HepG2 (cell line): ENCODE measurements around the gene FRMD4A. TPM values are rescaled to one million over a fixed set of nuclear protein-coding genes. Genes with fewer than 3 reads are reported as not detected.

Experiments used
- ATAC-seq: fragments of 200-7000 bp; cut with Tn5 transposase; 3 replicates; pipeline ENCODE4 v1.9.1; 2020; ENCODE audit warnings: mild to moderate bottlenecking, moderate library complexity
- BruUV-seq: library from RNA; stranded (reverse); fragments of 400-500 nt; replicated peaks from 2 replicates; lab custom pipeline; 2021; lab: Mats Ljungman, UMichigan
- CTCF ChIA-PET: fragments of 300-600 bp; formaldehyde crosslinking; extraction: SDS; loops from one replicate; lab custom pipeline; 2021; ENCODE audit warnings: low total read pairs, inconsistent platforms, low intra/inter-chr PET ratio; lab: Yijun Ruan, JAX
- POLR2A ChIA-PET: fragments of 350-600 bp; sonication (Branson Sonifier 250); formaldehyde crosslinking; loops from one replicate; lab custom pipeline; 2020; ENCODE audit warnings: antibody characterized with exemption, inconsistent platforms; lab: Yijun Ruan, JAX
- DNase-seq: peaks from one replicate; pipeline ENCODE4 v3.0.0-alpha.2; 2015; ENCODE audit warnings: low spot score
- FAIRE-seq: peaks from 3 replicates; lab custom pipeline; 2011; peaks lifted over from hg19 to GRCh38; lab: Jason Lieb, UNC
- H2AFZ ChIP-seq: one replicate; pipeline ENCODE4 v1.6.1; 2011; ENCODE audit warnings: low read length, inconsistent platforms
- H3K27ac ChIP-seq: fragments of 300-600 bp; 3 replicates; pipeline ENCODE4 v1.8.0; 2011; ENCODE audit warnings: mixed run types, mild to moderate bottlenecking, mixed read lengths, low read length, inconsistent platforms; ENCODE audit not compliant: insufficient read depth; ENCODE audit errors: extremely low read length
- H3K27me3 ChIP-seq, 2 experiments: fragments of 200-600 bp in 1 of 2; 2 replicates in 1 of 2; 3 replicates in 1 of 2; pipeline versions ENCODE4 v1.6.0 to v1.8.0; 2011; ENCODE audit warnings: low read length in 2 of 2, mild to moderate bottlenecking in 2 of 2, moderate library complexity in 2 of 2, inconsistent platforms in 1 of 2; ENCODE audit not compliant: insufficient read depth in 2 of 2, control insufficient read depth in 1 of 2
- H3K36me3 ChIP-seq, 2 experiments: fragments of 200-600 bp in 1 of 2; replicated peaks in 1 of 2; 2 replicates in 1 of 2; 3 replicates in 1 of 2; pipeline versions ENCODE4 v1.5.1 to v1.8.0; 2011; ENCODE audit warnings: low read length in 2 of 2, inconsistent platforms in 1 of 2; ENCODE audit not compliant: insufficient read depth in 2 of 2, control insufficient read depth in 1 of 2
- H3K4me1 ChIP-seq: 2 replicates; pipeline ENCODE4 v1.5.1; 2012; ENCODE audit warnings: low read length, inconsistent platforms; ENCODE audit not compliant: insufficient read depth
- H3K4me2 ChIP-seq: 2 replicates; pipeline ENCODE4 v1.6.0; 2011; ENCODE audit warnings: low read depth, low read length, inconsistent platforms
- H3K4me3 ChIP-seq, 3 experiments: fragments of 200-600 bp in 1 of 3; sonication (generic), shearing (Covaris generic) in 1 of 3; replicated peaks in 1 of 3; 2 replicates each; pipeline ENCODE4 v1.5.1; 2011 to 2016; ENCODE audit warnings: low read length in 3 of 3, inconsistent platforms in 2 of 3, low read depth in 2 of 3, mild to moderate bottlenecking in 2 of 3, control low read depth in 1 of 3, mixed read lengths in 1 of 3; ENCODE audit not compliant: insufficient read depth in 1 of 3
- H3K79me2 ChIP-seq: one replicate; pipeline ENCODE4 v1.6.1; 2011; ENCODE audit warnings: low read length, inconsistent platforms; ENCODE audit not compliant: insufficient read depth
- H3K9ac ChIP-seq: 2 replicates; pipeline ENCODE4 v1.6.0; 2011; ENCODE audit warnings: mild to moderate bottlenecking, low read depth, low read length, inconsistent platforms; ENCODE audit not compliant: insufficient read depth
- H3K9me3 ChIP-seq: 2 replicates; pipeline ENCODE4 v1.5.1; 2012; ENCODE audit warnings: mild to moderate bottlenecking, low read length
- H4K20me1 ChIP-seq: 2 replicates; pipeline ENCODE4 v1.6.0; 2011; ENCODE audit warnings: inconsistent platforms, mild to moderate bottlenecking, low read length, moderate library complexity; ENCODE audit not compliant: insufficient read depth
- ARHGAP35 ChIP-seq: sonication (generic); formaldehyde crosslinking; IDR thresholded peaks from 2 replicates; pipeline ENCODE4 v1.9.0; 2022; ENCODE audit warnings: mild to moderate bottlenecking, inconsistent platforms, moderate library complexity, missing genetic modification reagents, borderline replicate concordance
- ARNTL ChIP-seq: sonication (generic); formaldehyde crosslinking; IDR thresholded peaks from 2 replicates; pipeline ENCODE4 v1.4.0; 2020; ENCODE audit warnings: mild to moderate bottlenecking, missing genetic modification reagents
- ATF7 ChIP-seq, 2 experiments: fragments of 450-650 bp in 1 of 2; sonication (generic) in 1 of 2; formaldehyde crosslinking in 1 of 2; IDR thresholded peaks; 2 replicates each; pipeline versions ENCODE4 v1.4.0 to v1.6.1; 2016 to 2020; ENCODE audit warnings: antibody characterized with exemption in 1 of 2, mild to moderate bottlenecking in 1 of 2, missing genetic modification reagents in 1 of 2
- CEBPG ChIP-seq: IDR thresholded peaks from 2 replicates; pipeline ENCODE4 v1.6.1; 2016
- DPF2 ChIP-seq: sonication (generic); formaldehyde crosslinking; IDR thresholded peaks from 2 replicates; pipeline ENCODE4 v1.4.0; 2020; ENCODE audit warnings: mild to moderate bottlenecking, low read depth, missing genetic modification reagents, borderline replicate concordance
- FOXO1 ChIP-seq: sonication (generic); formaldehyde crosslinking; IDR thresholded peaks from 2 replicates; pipeline ENCODE4 v1.4.0; 2020; ENCODE audit warnings: missing genetic modification reagents
- GABPA ChIP-seq, 2 experiments: IDR thresholded peaks; 2 replicates each; pipeline ENCODE4 v1.6.1; 2011 to 2016; ENCODE audit warnings: low read depth in 2 of 2, low read length in 1 of 2, missing biosample characterization in 1 of 2, missing genetic modification characterization in 1 of 2
- PITX1 ChIP-seq: sonication (generic); formaldehyde crosslinking; IDR thresholded peaks from 2 replicates; pipeline ENCODE4 v1.5.1; 2020; ENCODE audit warnings: mild to moderate bottlenecking, missing genetic modification reagents
- REPIN1 ChIP-seq: sonication (generic); formaldehyde crosslinking; IDR thresholded peaks from 2 replicates; pipeline ENCODE4 v1.8.0; 2022; ENCODE audit warnings: missing genetic modification reagents, low read depth, mild to moderate bottlenecking, borderline replicate concordance
- SYNCRIP ChIP-seq: fragments of 200-400 bp; formaldehyde crosslinking; IDR thresholded peaks from 2 replicates; pipeline ENCODE4 v1.6.1; 2018; ENCODE audit warnings: mild to moderate bottlenecking, low read depth, low read length; ENCODE audit not compliant: insufficient read depth
- TBL1XR1 ChIP-seq: fragments of 150-350 bp; IDR thresholded peaks from 2 replicates; pipeline ENCODE4 v1.6.1; 2014; ENCODE audit warnings: borderline replicate concordance, low read length; ENCODE audit not compliant: partially characterized antibody
- ZNF333 ChIP-seq: sonication (generic); formaldehyde crosslinking; IDR thresholded peaks from 2 replicates; pipeline ENCODE4 v1.4.0; 2020; ENCODE audit warnings: mild to moderate bottlenecking, missing genetic modification reagents, borderline replicate concordance
- ZNF720 ChIP-seq: sonication (generic); formaldehyde crosslinking; IDR thresholded peaks from 2 replicates; pipeline ENCODE4 v1.4.0; 2020; ENCODE audit warnings: missing genetic modification reagents
- ZNF773 ChIP-seq: sonication (generic); formaldehyde crosslinking; IDR thresholded peaks from 2 replicates; pipeline ENCODE4 v1.4.0; 2020; ENCODE audit warnings: missing genetic modification reagents, borderline replicate concordance
- ZNF878 ChIP-seq: sonication (generic); formaldehyde crosslinking; IDR thresholded peaks from 2 replicates; pipeline ENCODE4 v1.8.1; 2023; ENCODE audit warnings: mild to moderate bottlenecking, missing genetic modification reagents, moderate library complexity
- ZSCAN31 ChIP-seq: sonication (generic); formaldehyde crosslinking; IDR thresholded peaks from 2 replicates; pipeline ENCODE4 v1.5.0; 2020; ENCODE audit warnings: low read depth, mild to moderate bottlenecking, missing genetic modification reagents
- WGBS: methylation state at CpG from one replicate; pipeline ENCODE4 v1.1.6; 2017; ENCODE audit warnings: low lambda C conversion rate; 5-methylcytosine and 5-hydroxymethylcytosine counted together
- in situ Hi-C: cut with HindIII; loops from 2 replicates; pipeline ENCODE4 v1.10.0; 2017; ENCODE audit warnings: low pct_unique_long_range_greater_than_20kb; ENCODE audit not compliant: extremely low pct_ligation_motif_present
- intact Hi-C: fragments of 100-400 bp; cut with micrococcal nuclease; formaldehyde crosslinking; loops from one replicate; pipeline ENCODE4 v1.10.0; 2022; ENCODE audit not compliant: unreplicated experiment
- polyA plus RNA-seq, 8 experiments: library from polyadenylated mRNA; depleted of rRNA in 3 of 8; stranded (reverse) in 7 of 8; unstranded in 1 of 8; fragments of >200 nt; fragmentation: Illumina TruSeq in 4 of 8; extraction: Trizol in 4 of 8; gene quantifications; 2 replicates each; pipeline versions ENCODE4 v1.2.1 to v1.2.3, GENCODE V29; 2011 to 2016; ENCODE audit warnings: low read depth in 4 of 8, missing spikeins in 1 of 8, mixed read lengths in 1 of 8; ENCODE audit not compliant: insufficient read depth in 1 of 8
- total RNA-seq, 5 experiments: library from RNA; depleted of rRNA; stranded (reverse); fragments of >200 nt; fragmentation: Illumina TruSeq; extraction: Trizol; gene quantifications; 2 replicates each; pipeline ENCODE4 v1.2.3, GENCODE V29; 2016; ENCODE audit warnings: low read depth in 1 of 5
- TF ChIP-seq, protein P1 (sequence below): sonication (generic); formaldehyde crosslinking; IDR thresholded peaks from 2 replicates; pipeline ENCODE4 v1.4.0; 2020; ENCODE audit warnings: missing genetic modification reagents, borderline replicate concordance

Gene FRMD4A
- total and polyA plus RNA-seq, 2 of the 13 experiments (the other 11 are each of a cell fraction or from before 2014, with no cell fraction given), result 0.09 to 0.26 TPM

DNA sequence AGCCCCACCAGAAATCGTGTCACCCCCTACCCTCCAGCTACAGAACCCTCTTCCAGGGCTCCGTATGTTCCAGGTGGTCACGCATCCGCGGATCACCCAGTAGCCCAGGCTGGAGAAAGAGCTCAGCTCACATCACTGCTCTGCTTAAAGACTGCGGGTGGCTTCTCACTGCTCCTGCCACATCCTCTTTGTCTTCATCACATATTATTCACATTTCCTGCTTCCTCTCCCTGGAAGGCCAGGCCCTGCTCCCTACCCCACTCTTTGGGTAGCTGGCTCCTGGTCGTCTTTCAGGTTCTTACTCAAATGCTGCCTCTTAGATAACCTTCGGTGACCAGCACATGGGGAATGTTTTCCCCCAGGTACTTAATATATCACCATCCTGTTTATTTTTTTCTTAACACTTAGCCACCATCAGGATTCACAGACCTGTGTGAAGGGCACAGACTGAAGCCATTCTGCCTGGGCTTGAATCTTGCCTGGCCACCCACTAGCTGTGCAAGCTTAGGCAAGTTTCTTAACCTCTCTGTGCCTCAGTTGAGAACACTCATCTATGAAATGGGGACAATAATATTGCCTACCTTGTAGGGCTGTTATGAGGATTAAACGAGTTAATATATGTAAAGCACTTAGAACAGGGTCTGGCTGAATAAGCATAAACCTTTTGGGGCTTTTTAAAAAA lies 436.2 kb downstream of the FRMD4A start:
- CTCF ChIA-PET, result no interaction called here
- POLR2A ChIA-PET, result no interaction called here
- TF ChIP-seq CEBPG (CRISPR knock-in tag), result no peak
- TF ChIP-seq ZNF720 (CRISPR knock-in tag), result no peak
- TF ChIP-seq PITX1 (CRISPR knock-in tag), result no peak
- no peak for TF ChIP-seq ARHGAP35 (CRISPR knock-in tag)
- TF ChIP-seq TBL1XR1, result no peak
- TF ChIP-seq ZSCAN31, result no peak
- TF ChIP-seq ARNTL (CRISPR knock-in tag), result no peak
- TF ChIP-seq FOXO1 (CRISPR knock-in tag), result no peak
- TF ChIP-seq SYNCRIP, result no peak
- no peak for TF ChIP-seq ZNF333 (CRISPR knock-in tag)
- no peak for TF ChIP-seq ZNF773 (CRISPR knock-in tag)
- TF ChIP-seq ATF7 (IDR thresholded peaks at IDR 0.05), result no peak
- TF ChIP-seq ATF7 (CRISPR knock-in tag; IDR thresholded peaks at IDR 0.05), result no peak
- no peak for TF ChIP-seq DPF2
- TF ChIP-seq, protein P1, sequence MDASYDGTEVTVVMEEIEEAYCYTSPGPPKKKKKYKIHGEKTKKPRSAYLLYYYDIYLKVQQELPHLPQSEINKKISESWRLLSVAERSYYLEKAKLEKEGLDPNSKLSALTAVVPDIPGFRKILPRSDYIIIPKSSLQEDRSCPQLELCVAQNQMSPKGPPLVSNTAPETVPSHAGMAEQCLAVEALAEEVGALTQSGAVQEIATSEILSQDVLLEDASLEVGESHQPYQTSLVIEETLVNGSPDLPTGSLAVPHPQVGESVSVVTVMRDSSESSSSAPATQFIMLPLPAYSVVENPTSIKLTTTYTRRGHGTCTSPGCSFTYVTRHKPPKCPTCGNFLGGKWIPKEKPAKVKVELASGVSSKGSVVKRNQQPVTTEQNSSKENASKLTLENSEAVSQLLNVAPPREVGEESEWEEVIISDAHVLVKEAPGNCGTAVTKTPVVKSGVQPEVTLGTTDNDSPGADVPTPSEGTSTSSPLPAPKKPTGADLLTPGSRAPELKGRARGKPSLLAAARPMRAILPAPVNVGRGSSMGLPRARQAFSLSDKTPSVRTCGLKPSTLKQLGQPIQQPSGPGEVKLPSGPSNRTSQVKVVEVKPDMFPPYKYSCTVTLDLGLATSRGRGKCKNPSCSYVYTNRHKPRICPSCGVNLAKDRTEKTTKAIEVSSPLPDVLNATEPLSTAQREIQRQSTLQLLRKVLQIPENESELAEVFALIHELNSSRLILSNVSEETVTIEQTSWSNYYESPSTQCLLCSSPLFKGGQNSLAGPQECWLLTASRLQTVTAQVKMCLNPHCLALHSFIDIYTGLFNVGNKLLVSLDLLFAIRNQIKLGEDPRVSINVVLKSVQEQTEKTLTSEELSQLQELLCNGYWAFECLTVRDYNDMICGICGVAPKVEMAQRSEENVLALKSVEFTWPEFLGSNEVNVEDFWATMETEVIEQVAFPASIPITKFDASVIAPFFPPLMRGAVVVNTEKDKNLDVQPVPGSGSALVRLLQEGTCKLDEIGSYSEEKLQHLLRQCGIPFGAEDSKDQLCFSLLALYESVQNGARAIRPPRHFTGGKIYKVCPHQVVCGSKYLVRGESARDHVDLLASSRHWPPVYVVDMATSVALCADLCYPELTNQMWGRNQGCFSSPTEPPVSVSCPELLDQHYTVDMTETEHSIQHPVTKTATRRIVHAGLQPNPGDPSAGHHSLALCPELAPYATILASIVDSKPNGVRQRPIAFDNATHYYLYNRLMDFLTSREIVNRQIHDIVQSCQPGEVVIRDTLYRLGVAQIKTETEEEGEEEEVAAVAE, result no peak
- TF ChIP-seq ZNF878 (CRISPR knock-in tag), result no peak
- TF ChIP-seq REPIN1 (CRISPR knock-in tag), result no peak
- TF ChIP-seq GABPA (IDR thresholded peaks at IDR 0.05; ENCODE audit: low read depth, low read length), result no peak
- no peak for TF ChIP-seq GABPA (CRISPR knock-in tag; IDR thresholded peaks at IDR 0.05; ENCODE audit: low read depth)
- 14% methylated on average over 9 of the region's 9 CpGs for WGBS
- DNase-seq, result no peak
- no TSS peak for BruUV-seq
- Histone ChIP-seq H2AFZ (no peak overlapping the region), H3K9ac (no peak overlapping the region), H4K20me1 (no peaks in the 10 kb centered on the region), H3K79me2 (no peaks in the 10 kb centered on the region), H3K27me3 (peaks cover 1 to 46% of the 10 kb centered on the region in 2 experiments; a peak in 4 of 5 replicates), H3K4me1 (no peaks in the 10 kb centered on the region), H3K9me3 (no peaks in the 10 kb centered on the region), H3K4me2 (no peak overlapping the region), H3K27ac (no peak overlapping the region), H3K4me3 (no peak overlapping the region), H3K36me3 (no peaks in the 10 kb centered on the region)
- ATAC-seq, result no peak
- in situ Hi-C loops (no loop called here), intact Hi-C loops (no loop called here)
- no peak for FAIRE-seq
